LNCAP (cell line): ENCODE results near the gene VIM.

ENCODE experiments used
- TF ChIP-seq, protein P1 (sequence below): fragments of 450-650 bp; IDR thresholded peaks from 2 replicates; pipeline ENCODE4 v1.5.1; 2017; ENCODE audit warnings: mild to moderate bottlenecking

VIM gene

DNA sequence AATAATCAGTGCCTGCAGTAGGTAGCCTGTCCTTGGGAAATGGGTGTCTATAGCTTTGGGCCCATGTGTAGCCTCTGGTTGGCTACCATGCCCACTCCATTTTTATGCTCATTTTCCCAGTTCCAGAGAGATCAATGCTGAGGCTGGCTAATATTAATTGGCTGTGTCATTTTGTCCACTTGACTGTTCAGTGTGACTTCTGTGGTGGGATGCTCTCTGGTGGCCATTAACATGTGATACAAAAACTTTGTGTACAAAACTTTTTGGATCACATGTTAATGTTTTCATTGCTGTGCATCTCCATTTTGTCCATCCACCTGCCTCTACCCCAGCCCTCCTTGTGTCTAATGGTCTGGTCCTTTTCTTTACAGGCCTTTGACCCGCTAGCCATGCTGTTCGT lies 22.7 kb downstream of the VIM start:
- TF ChIP-seq, protein P1, sequence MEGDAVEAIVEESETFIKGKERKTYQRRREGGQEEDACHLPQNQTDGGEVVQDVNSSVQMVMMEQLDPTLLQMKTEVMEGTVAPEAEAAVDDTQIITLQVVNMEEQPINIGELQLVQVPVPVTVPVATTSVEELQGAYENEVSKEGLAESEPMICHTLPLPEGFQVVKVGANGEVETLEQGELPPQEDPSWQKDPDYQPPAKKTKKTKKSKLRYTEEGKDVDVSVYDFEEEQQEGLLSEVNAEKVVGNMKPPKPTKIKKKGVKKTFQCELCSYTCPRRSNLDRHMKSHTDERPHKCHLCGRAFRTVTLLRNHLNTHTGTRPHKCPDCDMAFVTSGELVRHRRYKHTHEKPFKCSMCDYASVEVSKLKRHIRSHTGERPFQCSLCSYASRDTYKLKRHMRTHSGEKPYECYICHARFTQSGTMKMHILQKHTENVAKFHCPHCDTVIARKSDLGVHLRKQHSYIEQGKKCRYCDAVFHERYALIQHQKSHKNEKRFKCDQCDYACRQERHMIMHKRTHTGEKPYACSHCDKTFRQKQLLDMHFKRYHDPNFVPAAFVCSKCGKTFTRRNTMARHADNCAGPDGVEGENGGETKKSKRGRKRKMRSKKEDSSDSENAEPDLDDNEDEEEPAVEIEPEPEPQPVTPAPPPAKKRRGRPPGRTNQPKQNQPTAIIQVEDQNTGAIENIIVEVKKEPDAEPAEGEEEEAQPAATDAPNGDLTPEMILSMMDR: no peak; the same call in 1 of the 2 replicates

DNA sequence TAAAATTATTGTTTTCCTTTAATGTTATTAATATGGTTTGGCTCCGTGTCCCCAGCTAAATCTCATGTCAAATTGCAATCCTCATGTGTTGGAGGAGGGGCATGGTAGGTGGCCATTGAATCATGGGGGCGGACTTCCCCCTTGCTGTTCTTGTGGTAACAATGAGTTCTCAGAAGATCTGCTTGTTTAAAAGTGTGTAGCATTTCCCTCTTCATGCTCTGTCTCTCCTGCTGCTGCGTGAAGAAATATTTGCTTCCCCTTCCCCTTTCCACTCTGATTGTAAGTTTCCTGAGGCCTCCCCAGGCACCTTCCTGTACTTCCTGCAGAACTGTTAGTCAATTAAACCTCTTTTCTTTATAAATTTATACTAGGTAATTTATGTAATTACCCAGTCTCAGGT lies 27.5 kb downstream of the VIM start:
- TF ChIP-seq, protein P1: no peak

DNA sequence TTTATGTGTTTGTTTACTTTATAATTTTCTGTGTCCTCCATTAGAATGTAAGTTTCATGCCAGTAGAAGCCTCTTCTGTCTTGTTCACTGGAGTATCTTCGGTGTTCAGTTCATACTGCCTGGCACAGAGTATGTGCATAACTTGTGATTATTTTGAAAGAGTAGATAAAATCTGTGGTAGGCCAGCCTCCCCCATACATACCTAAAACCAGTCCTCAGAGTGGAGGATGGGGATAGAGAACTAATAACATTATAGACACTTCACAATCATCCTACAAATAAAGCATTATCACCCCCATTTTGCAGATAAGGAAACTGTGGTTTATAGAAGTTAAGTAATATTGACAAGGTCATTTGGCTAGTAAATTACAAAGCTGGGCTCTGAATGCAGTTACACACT lies 28.0 kb downstream of the VIM start:
- TF ChIP-seq, protein P1: no peak

DNA sequence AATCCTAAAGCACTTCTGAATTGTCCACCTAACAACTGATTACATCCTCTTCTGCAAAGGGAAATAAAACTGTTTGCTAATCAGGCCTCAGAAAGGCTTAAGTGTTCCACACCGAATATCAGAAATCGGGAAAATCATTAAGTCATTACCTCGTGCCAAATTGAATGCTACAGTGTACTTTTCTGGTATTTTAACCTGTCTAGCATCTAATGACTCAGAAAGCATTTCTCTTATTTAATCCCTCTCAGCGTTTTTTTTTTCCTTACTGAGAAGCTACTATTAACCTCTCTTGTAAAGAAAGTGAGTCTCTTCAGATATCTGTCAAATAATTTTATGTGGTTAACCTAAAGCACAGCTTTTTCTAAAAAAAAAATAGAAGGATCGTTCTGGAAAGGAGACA lies 28.6 kb downstream of the VIM start:
- TF ChIP-seq, protein P1: no peak

DNA sequence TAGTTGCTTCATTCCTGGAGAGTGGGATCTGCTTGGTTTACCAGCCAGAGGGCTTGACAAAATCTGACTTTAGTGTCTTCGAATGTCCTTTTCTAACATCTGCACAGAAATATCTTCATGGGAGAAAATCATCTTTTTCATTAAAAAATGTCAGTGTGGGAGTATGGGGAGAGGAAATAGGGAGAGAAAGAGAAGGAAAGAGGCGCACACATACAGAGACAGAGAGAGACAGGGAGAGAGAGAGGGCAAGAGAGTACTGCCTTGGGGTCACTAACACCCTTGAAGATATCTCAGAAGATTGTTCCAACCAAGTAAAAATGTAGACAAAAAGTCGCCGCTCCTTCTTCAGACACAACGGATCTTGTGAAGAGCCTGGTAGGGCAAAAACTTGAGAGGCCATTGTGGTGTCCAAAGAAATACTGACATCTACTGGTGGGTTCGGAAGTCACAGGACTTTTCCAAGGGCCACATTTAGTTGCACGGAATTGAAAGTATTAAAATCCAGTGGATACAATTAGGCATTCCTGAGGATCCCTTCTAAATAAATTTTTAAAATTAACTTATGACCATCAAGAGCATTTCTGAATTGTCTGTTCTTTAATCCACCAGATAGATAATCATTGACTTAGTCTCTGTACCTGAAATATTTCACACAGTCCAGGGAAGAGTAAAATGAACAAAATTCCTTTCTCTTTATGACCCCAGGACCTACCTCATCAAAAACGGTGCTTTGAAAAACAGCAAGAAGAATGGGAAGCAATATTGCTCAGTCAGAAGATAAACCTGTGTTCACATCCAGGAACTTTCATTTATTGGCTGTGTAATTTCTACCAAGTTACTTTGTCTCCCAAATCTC lies 29.7 kb downstream of the VIM start:
- TF ChIP-seq, protein P1: peak; percentile 84

DNA sequence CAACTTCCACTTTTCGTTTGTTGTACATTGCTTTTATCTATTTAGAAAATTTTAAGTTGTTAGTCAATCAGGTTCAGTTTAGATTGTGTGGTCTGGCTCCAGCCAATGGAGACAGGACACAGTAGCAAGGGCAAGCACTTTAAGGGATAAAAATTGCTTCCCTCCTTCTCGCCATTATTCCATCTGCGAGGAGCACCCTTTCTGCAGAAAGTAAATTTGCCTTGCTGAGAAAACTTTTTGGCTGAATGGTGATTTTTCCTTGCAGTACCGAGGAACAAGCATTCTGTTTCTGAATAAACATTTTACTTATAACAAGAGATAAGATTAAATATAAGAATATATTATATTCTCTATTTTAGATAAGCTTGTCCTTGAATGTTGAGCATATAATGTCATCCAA lies 34.5 kb downstream of the VIM start:
- TF ChIP-seq, protein P1: no peak

DNA sequence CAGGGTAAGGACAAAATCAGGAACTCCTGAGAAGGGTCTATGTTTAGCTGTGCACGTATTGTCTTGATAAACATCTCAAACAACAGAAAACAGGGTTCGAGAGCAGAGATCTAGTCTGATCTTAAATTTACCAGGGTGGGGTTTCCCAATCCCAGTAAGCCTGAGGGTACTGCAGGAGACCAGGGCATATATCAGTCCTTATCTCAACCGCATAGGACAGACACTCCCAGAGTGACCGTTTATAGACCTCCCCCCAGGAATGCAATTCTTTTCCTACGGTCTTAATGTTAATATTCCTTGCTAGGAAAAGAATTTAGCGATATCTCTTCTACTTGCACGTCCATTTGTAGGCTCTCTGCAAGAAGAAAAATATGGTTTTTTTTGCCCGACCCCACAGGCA lies 35.5 kb downstream of the VIM start:
- TF ChIP-seq, protein P1: no peak
